Panc1 (cell line): ENCODE measurements around the gene SLC8B1. TPM values are rescaled to one million over a fixed set of nuclear protein-coding genes. Genes with fewer than 3 reads are reported as not detected.

Experiments
- ATAC-seq: fragments of 200-7000 bp; cut with Tn5 transposase; 2 replicates; pipeline ENCODE4 v1.9.1; 2020; ENCODE audit warnings: mild to moderate bottlenecking, moderate library complexity
- BruUV-seq: library from RNA; stranded (reverse); fragments of 400-500 nt; replicated peaks from 2 replicates; lab custom pipeline; 2021; lab: Mats Ljungman, UMichigan
- CTCF ChIA-PET: fragments of 300-600 bp; sonication (Branson Sonifier 250); formaldehyde crosslinking; loops from one replicate; lab custom pipeline; 2022; ENCODE audit warnings: antibody characterized with exemption; lab: Charles Lee
- POLR2A ChIA-PET: fragments of 300-600 bp; sonication (Branson Sonifier 250); formaldehyde crosslinking; loops from one replicate; lab custom pipeline; 2022; ENCODE audit warnings: antibody characterized with exemption; lab: Charles Lee
- DNase-seq: peaks from one replicate; pipeline ENCODE4 v3.0.0-alpha.2; 2010; ENCODE audit warnings: low read depth, low spot score
- H3K27ac ChIP-seq: 2 replicates; pipeline ENCODE4 v1.5.1; 2011; ENCODE audit warnings: mild to moderate bottlenecking, low read length, inconsistent platforms
- H3K27me3 ChIP-seq: fragments of 200-500 bp; sonication (Bioruptor generic); 2 replicates; pipeline ENCODE4 v1.6.0; 2014; ENCODE audit warnings: low read length, inconsistent platforms; ENCODE audit not compliant: control insufficient read depth, insufficient read depth
- H3K36me3 ChIP-seq: fragments of 200-500 bp; sonication (Bioruptor generic); 2 replicates; pipeline ENCODE4 v1.5.1; 2014; ENCODE audit warnings: inconsistent platforms, mild to moderate bottlenecking, low read length, moderate library complexity; ENCODE audit not compliant: control insufficient read depth, insufficient read depth
- H3K4me1 ChIP-seq: 2 replicates; pipeline ENCODE4 v1.5.1; 2011; ENCODE audit warnings: inconsistent platforms, mild to moderate bottlenecking, low read length, moderate library complexity; ENCODE audit not compliant: control insufficient read depth, insufficient read depth
- H3K4me3 ChIP-seq, 2 experiments: 2 replicates each; pipeline ENCODE4 v1.5.1; 2011 to 2012; ENCODE audit warnings: low read depth in 2 of 2, low read length in 2 of 2, mild to moderate bottlenecking in 2 of 2, inconsistent platforms in 1 of 2, moderate library complexity in 1 of 2
- H3K9me3 ChIP-seq: fragments of 200-500 bp; sonication (Bioruptor generic); 2 replicates; pipeline ENCODE4 v1.5.1; 2014; ENCODE audit warnings: low read depth, mild to moderate bottlenecking, inconsistent platforms, low read length, moderate library complexity; ENCODE audit not compliant: control insufficient read depth, insufficient read depth
- POLR2AphosphoS5 ChIP-seq: IDR thresholded peaks from 2 replicates; pipeline ENCODE4 v1.6.1; 2012; ENCODE audit warnings: mild to moderate bottlenecking, low read depth, low read length, moderate library complexity
- SIN3A ChIP-seq: IDR thresholded peaks from 2 replicates; pipeline ENCODE4 v1.6.1; 2012; ENCODE audit warnings: low read depth, mild to moderate bottlenecking, low read length, moderate library complexity, borderline replicate concordance; ENCODE audit not compliant: insufficient read depth
- TCF7L2 ChIP-seq: IDR thresholded peaks from 2 replicates; pipeline ENCODE4 v1.6.1; 2011; ENCODE audit warnings: mild to moderate bottlenecking, low read depth, low read length, inconsistent platforms
- in situ Hi-C: cut with HindIII; loops from 2 replicates; pipeline ENCODE4 v1.10.0; 2016; ENCODE audit warnings: low sequenced_read_pairs, low pct_unique_long_range_greater_than_20kb
- intact Hi-C: fragments of 100-400 bp; cut with micrococcal nuclease; formaldehyde crosslinking; loops from one replicate; pipeline ENCODE4 v1.10.0; 2022; ENCODE audit not compliant: unreplicated experiment
- total RNA-seq: library from RNA; stranded (reverse); gene quantifications from one replicate; pipeline ENCODE4 v1.2.1, GENCODE V29; 2021; ENCODE audit not compliant: unreplicated experiment
- TF ChIP-seq, protein P1 (sequence below): fragments of 450-650 bp; IDR thresholded peaks from 2 replicates; pipeline ENCODE4 v1.5.1; 2017; ENCODE audit warnings: mild to moderate bottlenecking
- TF ChIP-seq, protein P2 (sequence below), 2 experiments: IDR thresholded peaks; 2 replicates each; pipeline ENCODE4 v1.6.1; 2011 to 2012; ENCODE audit warnings: low read depth in 2 of 2, control low read depth in 1 of 2, low read length in 1 of 2, mild to moderate bottlenecking in 1 of 2, moderate library complexity in 1 of 2; ENCODE audit not compliant: insufficient read depth in 1 of 2

The SLC8B1 gene
- total RNA-seq, 1 experiment from 2014 or later: 26.7 TPM

DNA sequence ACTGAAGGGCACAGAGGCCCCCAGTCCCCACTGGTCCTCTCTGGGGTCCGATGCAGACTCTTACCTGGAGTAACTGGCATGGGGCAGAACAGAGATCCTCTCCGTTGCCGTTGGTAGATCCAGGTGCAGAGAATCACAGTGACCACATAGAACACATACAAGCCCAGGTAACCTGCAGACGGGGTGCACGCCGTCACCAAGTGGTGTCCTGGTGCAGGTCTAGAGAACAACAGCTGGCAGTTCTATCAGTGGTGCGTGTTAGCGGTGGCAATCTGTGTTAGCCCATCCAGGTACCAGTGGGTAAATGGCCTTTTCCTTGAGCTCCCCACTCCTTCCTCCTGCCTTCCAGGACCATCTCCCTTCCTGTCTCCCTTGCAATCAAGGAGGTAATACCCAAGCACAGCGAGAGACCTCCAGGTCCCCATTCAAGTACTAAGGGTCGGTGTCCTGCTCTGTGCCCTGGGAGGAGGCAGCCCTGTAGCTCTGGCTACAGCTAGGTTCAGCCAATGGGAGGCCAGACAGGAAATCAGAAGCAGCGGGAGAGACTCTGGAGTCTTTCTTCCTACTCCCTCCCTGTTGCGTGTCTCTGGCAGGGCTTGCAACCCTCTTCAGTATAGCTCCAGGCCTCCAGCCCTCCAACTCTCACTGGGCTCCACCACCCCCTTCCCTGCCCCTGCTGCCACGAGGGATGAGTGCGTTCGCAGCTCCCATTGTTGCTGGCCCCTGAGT, 15.8 kb downstream of the SLC8B1 start:
- intact Hi-C loops (no loop called here), in situ Hi-C loops (no loop called here)
- Histone ChIP-seq H3K4me1 (no peaks in the 10 kb centered on the region), H3K27me3 (no peaks in the 10 kb centered on the region), H3K27ac (no peak overlapping the region), H3K9me3 (no peaks in the 10 kb centered on the region), H3K4me3 (no peak overlapping the region), H3K36me3 (no peaks in the 10 kb centered on the region)
- TF ChIP-seq POLR2AphosphoS5: no peak
- ATAC-seq (no peak), DNase-seq (no peak)
- no TSS peak for BruUV-seq
- POLR2A ChIA-PET: no interaction called here
- CTCF ChIA-PET: no interaction called here

DNA sequence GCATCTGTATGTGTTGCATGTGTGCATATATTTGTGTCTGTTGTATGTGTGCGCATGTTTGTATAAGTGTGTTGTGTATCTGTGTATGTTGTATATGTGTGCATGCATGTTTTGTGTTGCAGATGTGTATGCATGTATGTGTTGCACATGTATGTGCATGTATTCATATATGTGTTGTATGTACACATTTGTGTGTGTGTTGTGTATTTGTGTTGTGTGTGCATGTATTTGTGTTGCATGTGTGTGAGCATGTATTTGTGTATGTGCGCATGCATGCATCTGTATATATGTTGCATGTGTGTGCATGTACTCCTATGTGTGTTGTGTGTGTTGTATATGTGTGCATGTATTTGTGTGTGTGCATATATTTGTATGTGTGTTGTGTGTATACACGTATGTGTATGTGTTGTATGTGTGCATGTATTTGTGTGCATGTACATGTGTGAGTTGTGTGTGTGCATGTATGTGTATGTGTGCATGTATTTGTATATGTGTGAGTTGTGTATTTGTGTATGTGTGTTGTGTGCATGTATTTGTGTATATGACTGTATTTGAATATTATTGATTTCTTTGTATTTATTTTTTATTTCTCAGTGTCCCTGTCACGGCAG, 16.8 kb downstream of the SLC8B1 start:
- Histone ChIP-seq H3K4me1 (no peaks in the 10 kb centered on the region), H3K4me3 (no peak overlapping the region), H3K9me3 (no peaks in the 10 kb centered on the region), H3K27me3 (no peaks in the 10 kb centered on the region), H3K36me3 (no peaks in the 10 kb centered on the region), H3K27ac (no peak overlapping the region)
- BruUV-seq: no TSS peak
- no peak for DNase-seq
- ChIA-PET POLR2A (no interaction called here), CTCF (no interaction called here)
- in situ Hi-C loops: no loop called here
- intact Hi-C loops: no loop called here
- no peak for ATAC-seq
- no peak for TF ChIP-seq SIN3A
- TF ChIP-seq TCF7L2: no peak
- TF ChIP-seq POLR2AphosphoS5: no peak
- TF ChIP-seq, protein P1, sequence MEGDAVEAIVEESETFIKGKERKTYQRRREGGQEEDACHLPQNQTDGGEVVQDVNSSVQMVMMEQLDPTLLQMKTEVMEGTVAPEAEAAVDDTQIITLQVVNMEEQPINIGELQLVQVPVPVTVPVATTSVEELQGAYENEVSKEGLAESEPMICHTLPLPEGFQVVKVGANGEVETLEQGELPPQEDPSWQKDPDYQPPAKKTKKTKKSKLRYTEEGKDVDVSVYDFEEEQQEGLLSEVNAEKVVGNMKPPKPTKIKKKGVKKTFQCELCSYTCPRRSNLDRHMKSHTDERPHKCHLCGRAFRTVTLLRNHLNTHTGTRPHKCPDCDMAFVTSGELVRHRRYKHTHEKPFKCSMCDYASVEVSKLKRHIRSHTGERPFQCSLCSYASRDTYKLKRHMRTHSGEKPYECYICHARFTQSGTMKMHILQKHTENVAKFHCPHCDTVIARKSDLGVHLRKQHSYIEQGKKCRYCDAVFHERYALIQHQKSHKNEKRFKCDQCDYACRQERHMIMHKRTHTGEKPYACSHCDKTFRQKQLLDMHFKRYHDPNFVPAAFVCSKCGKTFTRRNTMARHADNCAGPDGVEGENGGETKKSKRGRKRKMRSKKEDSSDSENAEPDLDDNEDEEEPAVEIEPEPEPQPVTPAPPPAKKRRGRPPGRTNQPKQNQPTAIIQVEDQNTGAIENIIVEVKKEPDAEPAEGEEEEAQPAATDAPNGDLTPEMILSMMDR: no peak
- TF ChIP-seq, protein P2, sequence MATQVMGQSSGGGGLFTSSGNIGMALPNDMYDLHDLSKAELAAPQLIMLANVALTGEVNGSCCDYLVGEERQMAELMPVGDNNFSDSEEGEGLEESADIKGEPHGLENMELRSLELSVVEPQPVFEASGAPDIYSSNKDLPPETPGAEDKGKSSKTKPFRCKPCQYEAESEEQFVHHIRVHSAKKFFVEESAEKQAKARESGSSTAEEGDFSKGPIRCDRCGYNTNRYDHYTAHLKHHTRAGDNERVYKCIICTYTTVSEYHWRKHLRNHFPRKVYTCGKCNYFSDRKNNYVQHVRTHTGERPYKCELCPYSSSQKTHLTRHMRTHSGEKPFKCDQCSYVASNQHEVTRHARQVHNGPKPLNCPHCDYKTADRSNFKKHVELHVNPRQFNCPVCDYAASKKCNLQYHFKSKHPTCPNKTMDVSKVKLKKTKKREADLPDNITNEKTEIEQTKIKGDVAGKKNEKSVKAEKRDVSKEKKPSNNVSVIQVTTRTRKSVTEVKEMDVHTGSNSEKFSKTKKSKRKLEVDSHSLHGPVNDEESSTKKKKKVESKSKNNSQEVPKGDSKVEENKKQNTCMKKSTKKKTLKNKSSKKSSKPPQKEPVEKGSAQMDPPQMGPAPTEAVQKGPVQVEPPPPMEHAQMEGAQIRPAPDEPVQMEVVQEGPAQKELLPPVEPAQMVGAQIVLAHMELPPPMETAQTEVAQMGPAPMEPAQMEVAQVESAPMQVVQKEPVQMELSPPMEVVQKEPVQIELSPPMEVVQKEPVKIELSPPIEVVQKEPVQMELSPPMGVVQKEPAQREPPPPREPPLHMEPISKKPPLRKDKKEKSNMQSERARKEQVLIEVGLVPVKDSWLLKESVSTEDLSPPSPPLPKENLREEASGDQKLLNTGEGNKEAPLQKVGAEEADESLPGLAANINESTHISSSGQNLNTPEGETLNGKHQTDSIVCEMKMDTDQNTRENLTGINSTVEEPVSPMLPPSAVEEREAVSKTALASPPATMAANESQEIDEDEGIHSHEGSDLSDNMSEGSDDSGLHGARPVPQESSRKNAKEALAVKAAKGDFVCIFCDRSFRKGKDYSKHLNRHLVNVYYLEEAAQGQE (IDR thresholded peaks at IDR 0.05; ENCODE audit: insufficient read depth in 1 of 2, low read depth in 2 of 2, low read length in 1 of 2): no peak

DNA sequence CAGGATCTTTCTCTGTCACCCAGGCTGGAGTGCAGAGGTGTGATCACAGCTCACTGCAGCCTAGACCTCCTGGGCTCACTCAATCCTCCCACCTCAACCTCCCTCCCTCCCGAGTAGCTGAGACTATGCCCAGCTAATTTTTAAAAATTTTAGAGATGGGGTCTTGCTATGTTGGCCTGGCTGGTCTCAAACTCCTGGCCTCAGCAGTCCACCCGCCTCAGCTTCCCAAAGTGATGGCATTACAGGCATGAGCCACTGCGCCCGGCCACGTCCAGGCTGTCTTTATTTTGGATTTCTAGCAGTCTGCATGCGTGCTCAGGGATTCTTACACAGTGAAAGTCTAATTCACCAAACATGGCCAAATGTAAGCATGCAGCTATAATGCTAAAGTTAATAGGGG, 17.8 kb downstream of the SLC8B1 start:
- DNase-seq (no peak), ATAC-seq (no peak)
- in situ Hi-C loops: no loop called here
- H3K27ac ChIP-seq: no peak overlapping the region
- no peaks in the 10 kb centered on the region for H3K27me3 ChIP-seq
- BruUV-seq: no TSS peak
- H3K4me1 ChIP-seq: no peaks in the 10 kb centered on the region
- CTCF ChIA-PET: no interaction called here
- no peaks in the 10 kb centered on the region for H3K9me3 ChIP-seq
- POLR2A ChIA-PET: no interaction called here
- no peaks in the 10 kb centered on the region for H3K36me3 ChIP-seq
- intact Hi-C loops: no loop called here
- TF ChIP-seq, protein P1: no peak
- TF ChIP-seq SIN3A: no peak
- TF ChIP-seq, protein P2 (IDR thresholded peaks at IDR 0.05; ENCODE audit: insufficient read depth in 1 of 2, low read depth in 2 of 2, low read length in 1 of 2): no peak
- TF ChIP-seq TCF7L2: no peak
- TF ChIP-seq POLR2AphosphoS5: no peak
- H3K4me3 ChIP-seq: no peak overlapping the region
